ENCODE measurements around the gene HSFX2.
"Not testable (repeated sequence)": the region's sequence is repeated elsewhere in the genome, so short reads cannot be mapped to it uniquely, and the experiment has no call there.

Gene HSFX2

DNA sequence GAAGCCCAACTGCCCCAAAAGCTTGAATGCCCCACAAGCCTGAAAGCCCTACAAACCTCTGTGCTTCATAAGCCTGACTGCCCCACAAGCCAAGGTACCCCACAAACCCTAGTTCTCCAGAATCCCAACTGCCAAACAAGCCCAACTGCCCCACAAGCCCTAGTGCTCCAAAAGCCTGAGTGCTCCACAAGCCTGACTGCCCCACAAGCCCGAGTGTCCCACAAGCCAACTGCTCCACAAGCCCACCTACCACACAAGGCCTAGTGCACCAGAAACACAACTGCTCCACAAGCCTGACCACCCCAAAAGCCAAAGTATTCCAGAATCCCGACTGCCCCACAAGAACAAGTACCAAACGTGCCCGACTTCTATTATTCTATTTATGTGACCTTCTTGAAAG is 31.8 kb downstream of the HSFX2 start:
- TF ChIP-seq, protein P1, sequence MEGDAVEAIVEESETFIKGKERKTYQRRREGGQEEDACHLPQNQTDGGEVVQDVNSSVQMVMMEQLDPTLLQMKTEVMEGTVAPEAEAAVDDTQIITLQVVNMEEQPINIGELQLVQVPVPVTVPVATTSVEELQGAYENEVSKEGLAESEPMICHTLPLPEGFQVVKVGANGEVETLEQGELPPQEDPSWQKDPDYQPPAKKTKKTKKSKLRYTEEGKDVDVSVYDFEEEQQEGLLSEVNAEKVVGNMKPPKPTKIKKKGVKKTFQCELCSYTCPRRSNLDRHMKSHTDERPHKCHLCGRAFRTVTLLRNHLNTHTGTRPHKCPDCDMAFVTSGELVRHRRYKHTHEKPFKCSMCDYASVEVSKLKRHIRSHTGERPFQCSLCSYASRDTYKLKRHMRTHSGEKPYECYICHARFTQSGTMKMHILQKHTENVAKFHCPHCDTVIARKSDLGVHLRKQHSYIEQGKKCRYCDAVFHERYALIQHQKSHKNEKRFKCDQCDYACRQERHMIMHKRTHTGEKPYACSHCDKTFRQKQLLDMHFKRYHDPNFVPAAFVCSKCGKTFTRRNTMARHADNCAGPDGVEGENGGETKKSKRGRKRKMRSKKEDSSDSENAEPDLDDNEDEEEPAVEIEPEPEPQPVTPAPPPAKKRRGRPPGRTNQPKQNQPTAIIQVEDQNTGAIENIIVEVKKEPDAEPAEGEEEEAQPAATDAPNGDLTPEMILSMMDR (IDR thresholded peaks at IDR 0.05; ENCODE audit: control extremely low read depth, extremely low read depth, low read depth, missing control alignments) = no peak
- no peak for DNase-seq (ENCODE audit: extremely low spot score)
- CTCF ChIA-PET = no interaction called here
- POLR2A ChIA-PET = no interaction called here

DNA sequence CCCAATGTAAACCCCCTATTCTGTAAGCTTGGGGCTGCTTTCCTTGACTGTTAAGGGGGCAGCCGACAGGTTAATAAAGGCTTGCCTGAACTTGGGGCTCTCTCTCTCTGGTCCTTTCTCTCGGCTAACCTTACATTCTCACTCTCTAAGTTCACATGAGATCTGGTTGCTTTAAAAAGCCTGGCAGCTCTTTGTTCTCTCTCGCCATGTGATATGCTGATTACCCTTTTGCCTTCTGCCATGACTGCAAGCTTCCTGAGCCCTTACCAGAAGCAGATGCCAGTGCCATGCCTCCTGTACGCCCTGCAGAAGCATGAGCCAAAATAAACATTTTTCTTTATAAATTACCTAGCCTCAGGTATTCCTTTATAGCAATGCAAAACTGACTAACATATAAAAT is 39.9 kb downstream of the HSFX2 start:
- CTCF ChIA-PET; POLR2A ChIA-PET; DNase-seq (ENCODE audit: extremely low spot score): not testable (repeated sequence)

DNA sequence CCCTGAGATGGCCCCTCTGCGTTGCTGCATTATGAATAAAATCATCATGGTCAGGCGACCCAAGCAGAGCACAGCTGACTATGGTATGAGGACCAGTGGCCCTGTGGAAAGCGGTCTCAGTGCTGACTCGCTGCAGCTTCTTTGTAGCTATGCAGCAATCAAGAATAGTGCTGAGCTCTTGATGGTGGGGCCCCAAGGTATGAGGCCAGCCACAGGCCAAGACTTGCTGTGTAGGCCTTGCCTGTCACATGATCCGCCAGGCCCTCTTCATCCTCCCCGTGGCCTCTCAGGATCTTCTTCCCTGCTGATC is 43.2 kb downstream of the HSFX2 start:
- POLR2A ChIA-PET; CTCF ChIA-PET; DNase-seq (ENCODE audit: extremely low spot score): not testable (repeated sequence)

DNA sequence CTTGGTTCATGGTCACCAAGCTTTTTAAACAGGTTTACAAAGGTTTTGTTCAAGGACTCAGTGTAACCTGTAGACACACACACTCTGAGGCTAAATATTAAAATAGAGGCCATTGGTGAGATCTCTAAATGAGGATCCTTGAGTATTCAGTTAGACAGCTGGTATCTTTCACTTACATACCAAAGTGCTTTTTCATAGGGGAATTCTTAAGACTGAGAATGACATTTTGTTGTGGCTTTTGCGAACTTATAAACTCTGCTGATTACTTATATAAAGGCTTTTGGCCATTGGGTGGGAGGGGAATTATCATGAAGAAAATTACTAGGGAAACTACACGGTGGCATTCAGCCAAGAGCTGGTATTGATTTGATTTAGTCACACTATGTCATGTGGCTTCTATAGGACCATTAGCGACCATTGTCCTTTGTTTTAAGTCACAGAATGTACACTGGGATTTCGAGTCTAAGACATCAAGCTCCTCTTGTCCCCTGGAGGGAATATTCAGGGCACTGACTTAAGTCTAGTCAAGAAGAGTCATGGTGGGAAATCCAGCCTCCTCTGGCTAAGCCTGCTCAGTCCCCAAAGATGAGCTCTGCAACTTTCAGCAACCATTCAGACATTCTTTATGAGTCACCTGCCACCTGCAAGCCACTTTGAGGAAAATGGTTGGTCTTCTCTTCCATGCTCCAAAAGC is 43.7 kb downstream of the HSFX2 start:
- DNase-seq (ENCODE audit: extremely low spot score); CTCF ChIA-PET; POLR2A ChIA-PET: not testable (repeated sequence)

DNA sequence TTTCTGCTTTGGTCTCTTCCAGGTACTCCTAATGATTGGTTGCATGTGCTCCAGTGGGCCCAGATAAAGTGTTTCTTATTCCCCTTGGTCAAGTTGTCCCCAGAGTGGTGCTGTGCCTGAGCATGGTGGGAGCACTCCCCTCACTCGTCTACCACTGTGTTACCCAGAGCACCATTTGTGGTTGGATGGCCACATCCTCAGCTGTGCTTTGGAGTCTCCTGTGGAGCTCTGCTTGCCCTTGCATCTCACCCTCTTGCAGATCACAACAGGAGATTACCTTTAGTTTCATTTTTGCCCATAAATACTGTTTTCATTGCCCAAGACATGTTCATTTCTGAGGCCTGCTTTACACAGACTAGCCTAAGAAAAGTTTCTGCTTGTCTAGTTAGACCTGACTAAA is 44.7 kb downstream of the HSFX2 start:
- DNase-seq (ENCODE audit: extremely low spot score); CTCF ChIA-PET; POLR2A ChIA-PET: not testable (repeated sequence)

GRCh38 chrX:149549701-149550100 is 45.4 kb downstream of the HSFX2 start, which contains the start of gene HSFX3:
HSFX3 (minus strand) TSS chrX:149549924; CDS start chrX:149549852, 72 bp downstream.
- POLR2A ChIA-PET; DNase-seq (ENCODE audit: extremely low spot score); CTCF ChIA-PET: not testable (repeated sequence)

GRCh38 chrX:149547782-149548181 is 47.3 kb downstream of the HSFX2 start:
- CTCF ChIA-PET; POLR2A ChIA-PET; DNase-seq (ENCODE audit: extremely low spot score): not testable (repeated sequence)

DNA sequence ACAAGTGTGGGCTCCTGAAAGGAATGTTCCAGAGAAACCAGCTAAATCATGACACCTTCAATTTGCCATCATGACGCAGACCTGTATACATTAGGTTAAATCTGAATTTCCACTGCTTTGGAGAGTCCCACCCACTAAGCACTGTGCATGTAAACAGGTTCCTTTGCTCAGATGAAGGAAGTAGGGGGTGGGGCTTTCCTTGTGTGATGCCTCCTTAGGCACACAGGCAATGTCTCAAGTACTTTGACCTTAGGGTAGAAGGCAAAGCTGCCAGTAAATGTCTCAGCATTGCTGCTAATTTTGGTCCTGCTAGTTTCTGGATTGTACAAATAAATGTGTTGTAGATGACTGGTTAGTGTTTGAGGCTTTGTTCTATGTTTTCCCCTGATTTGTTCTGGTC is 48.2 kb downstream of the HSFX2 start:
- CTCF ChIA-PET; DNase-seq (ENCODE audit: extremely low spot score); POLR2A ChIA-PET: not testable (repeated sequence)

DNA sequence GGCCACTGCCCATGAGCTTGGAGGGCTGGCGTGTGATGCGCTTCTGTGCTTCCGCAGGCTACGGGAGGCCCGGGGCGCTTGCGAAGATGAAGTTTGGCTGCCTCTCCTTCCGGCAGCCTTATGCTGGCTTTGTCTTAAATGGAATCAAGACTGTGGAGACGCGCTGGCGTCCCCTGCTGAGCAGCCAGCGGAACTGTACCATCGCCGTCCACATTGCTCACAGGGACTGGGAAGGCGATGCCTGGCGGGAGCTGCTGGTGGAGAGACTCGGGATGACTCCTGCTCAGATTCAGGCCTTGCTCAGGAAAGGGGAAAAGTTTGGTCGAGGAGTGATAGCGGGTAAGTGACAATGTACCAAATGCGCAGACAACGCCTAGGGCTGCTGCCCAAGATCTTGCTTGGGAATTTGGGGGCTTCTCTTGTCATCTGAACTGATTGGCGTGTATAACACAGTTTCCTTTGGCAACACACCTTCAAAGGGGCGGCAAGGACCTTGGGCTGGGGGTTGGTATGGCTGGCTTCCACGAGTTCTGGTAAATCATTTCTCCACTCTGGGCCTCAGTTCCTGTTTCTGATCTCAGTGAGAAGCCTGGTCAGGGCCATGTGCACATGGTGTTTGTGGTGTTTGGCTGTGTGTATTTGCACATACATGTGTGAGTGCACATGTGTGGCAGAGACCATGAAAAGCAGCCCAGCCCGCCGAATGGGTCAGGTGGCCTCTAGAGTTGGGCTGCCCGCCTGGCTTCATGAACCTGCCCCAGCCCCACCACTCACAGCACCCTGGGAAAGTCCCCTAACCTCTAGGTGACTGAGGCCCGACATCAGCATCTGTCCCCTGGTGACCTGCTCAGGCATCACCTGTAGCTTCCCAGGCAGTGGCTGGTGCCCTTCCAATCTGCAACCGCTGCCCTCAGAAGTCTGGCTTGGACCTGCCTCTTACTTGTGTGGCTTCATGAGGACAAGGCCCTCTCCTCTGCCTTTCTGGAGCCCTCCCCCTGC is 49.3 kb downstream of the HSFX2 start:
- POLR2A ChIA-PET; DNase-seq (ENCODE audit: extremely low spot score): not testable (repeated sequence)

More for the DNA sequence above, 49.3 kb downstream of the HSFX2 start:
- CTCF ChIA-PET = not testable (repeated sequence)
